ENCODE measurements around the gene CARD9. TPM values are rescaled to one million over a fixed set of nuclear protein-coding genes. Genes with fewer than 3 reads are reported as not detected.

Gene CARD9
- total RNA-seq, 1 experiment from 2014 or later = 5.6 TPM

GRCh38 chr9:136379891-136380290, 6.4 kb upstream of the CARD9 start:
- H3K4ac ChIP-seq (ENCODE audit: low read depth, low read length) = no peak overlapping the region
- no peak overlapping the region for H2AK5ac ChIP-seq (ENCODE audit: insufficient read length, low read length)
- H3K18ac ChIP-seq (ENCODE audit: insufficient read length, low read depth, low read length) = no peak overlapping the region
- H3K9me3 ChIP-seq (ENCODE audit: control insufficient read depth, low read depth, low read length) = no peaks in the 10 kb centered on the region
- H3K79me1 ChIP-seq (ENCODE audit: insufficient read depth, low read depth, low read length, poor library complexity, severe bottlenecking) = no peaks in the 10 kb centered on the region
- H4K91ac ChIP-seq (ENCODE audit: insufficient read length, low read depth, low read length) = no peak overlapping the region
- TF ChIP-seq CTCF (conservative IDR thresholded peaks at IDR 0.05) = no peak
- H3K9ac ChIP-seq (ENCODE audit: extremely low read depth, insufficient read length, low read length) = no peak overlapping the region
- no peak overlapping the region for H2BK20ac ChIP-seq (ENCODE audit: low read depth, low read length, poor library complexity, severe bottlenecking)
- H4K5ac ChIP-seq (ENCODE audit: insufficient read length, low read depth, low read length) = no peak overlapping the region
- no peak overlapping the region for H2BK15ac ChIP-seq (ENCODE audit: low read depth, low read length)
- no peaks in the 10 kb centered on the region for H3K9me3 Mint-ChIP-seq
- H2BK5ac ChIP-seq (ENCODE audit: insufficient read length, low read length) = no peak overlapping the region
- H3K4me1 Mint-ChIP-seq = no peaks in the 10 kb centered on the region
- H2BK120ac ChIP-seq (ENCODE audit: low read depth, low read length, poor library complexity, severe bottlenecking) = no peak overlapping the region
- H3K23me2 ChIP-seq (ENCODE audit: insufficient read length, low read depth, low read length, poor library complexity, severe bottlenecking) = no peaks in the 10 kb centered on the region
- no peak overlapping the region for H3K27ac Mint-ChIP-seq
- H3K4me1 ChIP-seq (ENCODE audit: insufficient read depth, low read length) = no peaks in the 10 kb centered on the region
- H3K4me3 Mint-ChIP-seq = no peak overlapping the region
- H4K8ac ChIP-seq (replicated peaks; ENCODE audit: insufficient read length, low read depth, low read length) = no peak overlapping the region
- no peaks in the 10 kb centered on the region for H3K27me3 ChIP-seq (ENCODE audit: insufficient read depth, low read length)
- no peak overlapping the region for H2AFZ ChIP-seq (ENCODE audit: low read length)
- no peaks in the 10 kb centered on the region for H4K20me1 ChIP-seq (ENCODE audit: control insufficient read depth, insufficient read depth, insufficient read length)
- H3K56ac ChIP-seq (ENCODE audit: insufficient read length, low read depth, low read length) = no peak overlapping the region
- no CpG with 5 or more reads among the region's 11 CpGs for WGBS (ENCODE audit: extremely low coverage, insufficient read length, low lambda C conversion rate)
- H3T11ph ChIP-seq (ENCODE audit: low read length) = no peak overlapping the region
- no peak overlapping the region for H3K14ac ChIP-seq (ENCODE audit: insufficient read depth, low read length)
- no peak overlapping the region for H3K4me2 ChIP-seq (ENCODE audit: insufficient read depth, insufficient read length, low read length)
- no peak overlapping the region for H3K23ac ChIP-seq (ENCODE audit: insufficient read length, low read depth, low read length)
- H2BK12ac ChIP-seq (ENCODE audit: insufficient read length, low read depth, low read length) = no peak overlapping the region
- H3K79me2 ChIP-seq (ENCODE audit: insufficient read depth, low read length) = no peaks in the 10 kb centered on the region
- no peak overlapping the region for H3K27ac ChIP-seq (ENCODE audit: insufficient read length, low read depth, low read length)
- peaks cover 7 to 48% (median 32%) of the 10 kb centered on the region in 3 experiments; a peak in 6 of 7 replicates for H3K36me3 Mint-ChIP-seq (ENCODE audit: insufficient read depth in 1 of 3, low read depth in 3 of 3)
- DNase-seq = no peak
- no peaks in the 10 kb centered on the region for H3K27me3 Mint-ChIP-seq (ENCODE audit: low read depth)

Measured in H9 (cell line).